Liver (tissue), 3 donors: Measurements from ENCODE around the gene DENND4C.

ENCODE experiments used
- CTCF ChIP-seq: fragments of 150-350 bp; IDR thresholded peaks from 2 replicates; pipeline ENCODE4 v1.5.1; 2017; ENCODE audit warnings: improper control_type of control experiment, low read depth, low read length; ENCODE audit not compliant: missing input control
- EGR1 ChIP-seq, 2 donors: IDR thresholded peaks; 2 replicates each; pipeline ENCODE4 v1.6.1; 2016 to 2018; ENCODE audit warnings: antibody characterized with exemption in 2 of 2, low read depth in 2 of 2
- FOXA1 ChIP-seq: IDR thresholded peaks from 2 replicates; pipeline ENCODE4 v1.6.1; 2016; ENCODE audit warnings: antibody characterized with exemption
- FOXA2 ChIP-seq: IDR thresholded peaks from 2 replicates; pipeline ENCODE4 v1.6.1; 2016; ENCODE audit warnings: antibody characterized with exemption
- GABPA ChIP-seq, 2 donors: IDR thresholded peaks in 1 of 2; conservative IDR thresholded peaks in 1 of 2; 2 replicates each; pipeline ENCODE4 v1.6.1; 2016; ENCODE audit warnings: antibody characterized with exemption in 2 of 2, mild to moderate bottlenecking in 1 of 2, moderate library complexity in 1 of 2
- MAX ChIP-seq: IDR thresholded peaks from 2 replicates; pipeline ENCODE4 v1.6.1; 2016; ENCODE audit warnings: antibody characterized with exemption
- NR2F2 ChIP-seq: IDR thresholded peaks from 2 replicates; pipeline ENCODE4 v1.6.1; 2016; ENCODE audit warnings: antibody characterized with exemption
- REST ChIP-seq: IDR thresholded peaks from 2 replicates; pipeline ENCODE4 v1.6.1; 2016; ENCODE audit warnings: antibody characterized with exemption, mild to moderate bottlenecking
- SP1 ChIP-seq: IDR thresholded peaks from 2 replicates; pipeline ENCODE4 v1.6.1; 2018; ENCODE audit warnings: antibody characterized with exemption, mild to moderate bottlenecking
- TAF1 ChIP-seq: conservative IDR thresholded peaks from 2 replicates; pipeline ENCODE4 v1.6.1; 2016; ENCODE audit warnings: antibody characterized with exemption, mild to moderate bottlenecking
- TF ChIP-seq, protein P1 (sequence below): IDR thresholded peaks from 2 replicates; pipeline ENCODE4 v1.6.1; 2016; ENCODE audit warnings: antibody characterized with exemption
- donor health status: healthy.
- donor health status: healthy.

DNA sequence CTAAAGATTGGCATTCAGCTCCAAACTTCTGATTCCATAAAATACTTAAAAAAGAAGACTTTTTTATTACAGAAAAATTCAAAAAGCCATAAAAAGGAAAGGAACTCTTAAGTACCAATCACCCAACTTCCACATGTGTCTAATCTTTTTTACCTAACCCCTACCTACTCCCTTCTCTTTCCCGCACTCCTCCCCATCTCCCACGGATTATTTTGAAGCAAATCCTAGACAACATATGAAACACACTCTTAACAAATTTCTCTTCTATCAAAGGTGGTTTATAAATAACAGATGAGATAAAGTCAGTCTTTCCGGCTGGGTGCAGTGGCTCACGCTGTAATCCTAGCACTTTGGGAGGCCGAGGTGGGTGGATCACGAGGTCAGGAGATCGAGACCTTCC, 5.9 kb upstream of the DENND4C start:
- TF ChIP-seq MAX (no peak), CTCF (no peak), TAF1 (no peak), NR2F2 (no peak), FOXA2 (no peak), EGR1 (IDR thresholded peaks at IDR 0.05; ENCODE audit: low read depth in 2 of 2) (no peak), SP1 (no peak), GABPA (IDR thresholded peaks at IDR 0.05 in 1 of 2, conservative IDR thresholded peaks at IDR 0.05 in 1 of 2) (no peak), FOXA1 (no peak), REST (no peak)
- TF ChIP-seq, protein P1, sequence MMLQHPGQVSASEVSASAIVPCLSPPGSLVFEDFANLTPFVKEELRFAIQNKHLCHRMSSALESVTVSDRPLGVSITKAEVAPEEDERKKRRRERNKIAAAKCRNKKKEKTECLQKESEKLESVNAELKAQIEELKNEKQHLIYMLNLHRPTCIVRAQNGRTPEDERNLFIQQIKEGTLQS: no peak
